GM12878 (cell line): ENCODE data around the gene TMEM232. TPM values are rescaled to one million over a fixed set of nuclear protein-coding genes. Genes with fewer than 3 reads are reported as not detected.
A peak's percentile ranks its signal among the peaks of the same experiment; 100 is the strongest.

Experiments
- ATAC-seq: fragments of 200-7000 bp; cut with Tn5 transposase; 3 replicates; pipeline ENCODE4 v1.9.1; 2020; ENCODE audit warnings: mild to moderate bottlenecking, moderate library complexity
- BruUV-seq: library from RNA; stranded (reverse); fragments of 400-500 nt; replicated peaks from 2 replicates; lab custom pipeline; 2021; lab: Mats Ljungman, UMichigan
- CTCF ChIA-PET: fragments of 300-600 bp; sonication (Branson Sonifier 250); formaldehyde crosslinking; extraction: SDS; loops from one replicate; lab custom pipeline; 2021; ENCODE audit warnings: inconsistent platforms; lab: Yijun Ruan, JAX
- POLR2A ChIA-PET: fragments of 350-600 bp; formaldehyde crosslinking; extraction: SDS; loops from one replicate; lab custom pipeline; 2021; ENCODE audit warnings: inconsistent platforms; lab: Charles Lee
- RAD21 ChIA-PET: fragments of 300-600 bp; sonication (Branson Sonifier 250); formaldehyde crosslinking; loops from one replicate; lab custom pipeline; 2023; ENCODE audit warnings: antibody characterized with exemption; ENCODE audit not compliant: unreplicated experiment; lab: Charles Lee
- SMC1A ChIA-PET: fragments of 300-600 bp; sonication (Branson Sonifier 250); formaldehyde crosslinking; loops from one replicate; lab custom pipeline; 2023; ENCODE audit not compliant: unreplicated experiment, uncharacterized antibody; lab: Charles Lee
- DNase-seq: peaks from one replicate; pipeline ENCODE4 v3.0.0-alpha.2; 2011; ENCODE audit warnings: low read depth, low spot score
- FAIRE-seq: peaks from 3 replicates; lab custom pipeline; 2011; peaks lifted over from hg19 to GRCh38; lab: Jason Lieb, UNC
- H2AFZ ChIP-seq: 2 replicates; pipeline ENCODE4 v1.6.0; 2011; ENCODE audit warnings: low read depth, low read length, control low read depth; ENCODE audit not compliant: control insufficient read depth
- H3K27ac ChIP-seq: 2 replicates; pipeline ENCODE4 v1.5.1; 2011; ENCODE audit warnings: control low read depth; ENCODE audit not compliant: control insufficient read depth, insufficient read depth
- H3K27me3 ChIP-seq, 2 experiments: replicated peaks in 1 of 2; 2 replicates each; pipeline versions ENCODE4 v1.6.0 to v1.6.1; 2011; ENCODE audit warnings: low read length in 1 of 2; ENCODE audit not compliant: control insufficient read depth in 2 of 2, insufficient read depth in 2 of 2
- H3K36me3 ChIP-seq, 2 experiments: 2 replicates each; pipeline ENCODE4 v1.5.1; 2011; ENCODE audit warnings: low read length in 1 of 2; ENCODE audit not compliant: control insufficient read depth in 2 of 2, insufficient read depth in 2 of 2
- H3K4me1 ChIP-seq: 2 replicates; pipeline ENCODE4 v1.6.1; 2011; ENCODE audit warnings: mild to moderate bottlenecking, low read length, moderate library complexity, mixed read lengths; ENCODE audit not compliant: control insufficient read depth, insufficient read depth
- H3K4me2 ChIP-seq: 2 replicates; pipeline ENCODE4 v1.6.0; 2011; ENCODE audit warnings: control low read depth; ENCODE audit not compliant: control insufficient read depth, insufficient read depth
- H3K4me3 ChIP-seq: fragments of 200-600 bp; sonication (generic); 2 replicates; pipeline ENCODE4 v1.5.1; 2016
- H3K79me2 ChIP-seq: 2 replicates; pipeline ENCODE4 v1.6.0; 2011; ENCODE audit warnings: low read length; ENCODE audit not compliant: control insufficient read depth, insufficient read depth
- H3K9ac ChIP-seq: 2 replicates; pipeline ENCODE4 v1.8.0; 2011; ENCODE audit warnings: low read length, control low read depth, mixed read lengths; ENCODE audit not compliant: control insufficient read depth, insufficient read depth
- H3K9me3 ChIP-seq: replicated peaks from 3 replicates; pipeline ENCODE4 v1.5.1; 2011; ENCODE audit warnings: mild to moderate bottlenecking, low read length; ENCODE audit not compliant: control insufficient read depth, insufficient read depth
- H4K20me1 ChIP-seq: 2 replicates; pipeline ENCODE4 v1.6.0; 2011; ENCODE audit not compliant: control insufficient read depth, insufficient read depth
- HDAC2 ChIP-seq: fragments of 200-600 bp; sonication (generic); IDR thresholded peaks from 2 replicates; pipeline ENCODE4 v1.6.1; 2017
- RAD21 ChIP-seq: IDR thresholded peaks from 2 replicates; pipeline ENCODE4 v1.6.1; 2011; ENCODE audit warnings: mild to moderate bottlenecking, low read depth, low read length, moderate library complexity; ENCODE audit not compliant: insufficient read depth
- RELA ChIP-seq: fragments of 450-650 bp; IDR thresholded peaks from 2 replicates; pipeline ENCODE4 v1.8.0; 2014; ENCODE audit warnings: borderline replicate concordance; ENCODE audit not compliant: partially characterized antibody
- RFX5 ChIP-seq: IDR thresholded peaks from 2 replicates; pipeline ENCODE4 v1.6.1; 2011; ENCODE audit warnings: low read depth, low read length, improper control_type of control experiment
- SMC3 ChIP-seq: IDR thresholded peaks from 2 replicates; pipeline ENCODE4 v1.6.1; 2011; ENCODE audit warnings: low read length, improper control_type of control experiment, borderline replicate concordance
- YY1 ChIP-seq: IDR thresholded peaks from 2 replicates; pipeline ENCODE4 v1.6.1; 2011; ENCODE audit warnings: low read depth, mild to moderate bottlenecking, low read length
- ZNF622 ChIP-seq: fragments of 450-650 bp; IDR thresholded peaks from 2 replicates; pipeline ENCODE4 v1.6.1; 2017; ENCODE audit warnings: mild to moderate bottlenecking, inconsistent platforms
- WGBS: methylation state at CpG from one replicate; pipeline ENCODE4 v1.1.6; 2016; ENCODE audit warnings: low lambda C conversion rate; ENCODE audit not compliant: insufficient replicate concordance, insufficient coverage; ENCODE audit errors: missing lambda C conversion rate; 5-methylcytosine and 5-hydroxymethylcytosine counted together
- in situ Hi-C: fragments of 300-500 bp; cut with MboI; formaldehyde crosslinking; loops from 9 replicates; pipeline ENCODE4 v1.14.3; 2018; ENCODE audit warnings: mixed read lengths
- intact Hi-C: fragments of 100-400 bp; cut with micrococcal nuclease; formaldehyde crosslinking; loops from one replicate; pipeline ENCODE4 v1.14.2; 2022; ENCODE audit not compliant: unreplicated experiment
- polyA plus RNA-seq, 11 experiments: library from polyadenylated mRNA; depleted of rRNA in 4 of 11; unstranded in 6 of 11; stranded (reverse) in 5 of 11; fragments of >200 nt; fragmentation: Nextera tagmentation in 4 of 11; fragmentation: Illumina TruSeq in 1 of 11; extraction: Ambion mirVana in 4 of 11; extraction: Trizol in 1 of 11; gene quantifications; 1 replicate in 1 of 11; 2 replicates in 10 of 11; pipeline versions ENCODE4 v1.2.1 to v1.2.3, GENCODE V29; 2011 to 2016; ENCODE audit warnings: inconsistent platforms in 2 of 11, missing spikeins in 2 of 11, low read depth in 1 of 11
- total RNA-seq, 4 experiments: library from RNA; depleted of rRNA in 3 of 4; stranded (reverse); fragments of >200 nt in 3 of 4; fragmentation: Illumina TruSeq in 1 of 4; extraction: Trizol in 1 of 4; gene quantifications; 2 replicates each; pipeline versions ENCODE4 v1.2.1 to v1.2.3, GENCODE V29; 2013 to 2021
- TF ChIP-seq, protein P1 (sequence below), 3 experiments: IDR thresholded peaks in 2 of 3; conservative IDR thresholded peaks in 1 of 3; 2 replicates each; pipeline ENCODE4 v1.5.1; 2011; ENCODE audit warnings: low read depth in 3 of 3, low read length in 3 of 3, mild to moderate bottlenecking in 3 of 3, control low read depth in 2 of 3, moderate library complexity in 2 of 3, inconsistent platforms in 1 of 3, mixed read lengths in 1 of 3; ENCODE audit not compliant: control insufficient read depth in 2 of 3, insufficient read depth in 1 of 3; ENCODE audit errors: extremely low read depth in 1 of 3
- TF ChIP-seq, protein P2 (sequence below): fragments of 450-650 bp; IDR thresholded peaks from 2 replicates; pipeline ENCODE4 v1.6.1; 2017; ENCODE audit warnings: low read depth, mild to moderate bottlenecking, moderate library complexity

TMEM232 gene
- total and polyA plus RNA-seq, 10 of the 15 experiments (the other 5 are each of a cell fraction or from before 2014, with no cell fraction given), result 0.29 to 1.3 (median 0.91) TPM

DNA sequence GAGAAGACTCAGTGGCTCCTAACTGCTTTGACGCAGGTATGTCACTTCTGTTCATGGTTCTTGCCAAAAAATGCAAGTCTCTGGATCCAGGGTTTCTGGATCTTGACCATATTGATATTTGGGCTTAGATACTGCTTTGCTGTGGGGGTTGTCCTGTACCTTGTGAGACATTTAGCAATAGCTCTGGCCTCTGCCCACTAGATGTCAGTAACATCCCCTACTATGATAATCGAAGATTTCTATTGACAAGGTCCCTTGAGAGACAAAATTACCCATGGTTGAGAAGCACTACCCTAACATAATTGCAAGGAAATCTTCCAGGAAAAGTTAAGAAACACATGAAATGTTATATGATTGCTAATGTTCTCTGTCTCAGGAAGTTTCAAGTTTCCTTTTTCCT is 285.4 kb downstream of the TMEM232 start:
- no peaks in the 10 kb centered on the region for H4K20me1 ChIP-seq
- H3K27me3 ChIP-seq, result no peaks in the 10 kb centered on the region
- peak; percentile 85 for ATAC-seq
- H3K27ac ChIP-seq, result no peak overlapping the region
- BruUV-seq, result no TSS peak
- no peaks in the 10 kb centered on the region for H3K9me3 ChIP-seq
- no peaks in the 10 kb centered on the region for H3K79me2 ChIP-seq
- ChIA-PET CTCF (interaction anchor here (1.4 kb wide), 2 partner anchors 9 to 185 kb away, joined by 3 read pairs; no protein-coding TSS in a partner anchor), SMC1A (interaction anchor here (1.4 kb wide), 1 partner anchor 185 kb away, joined by 4 read pairs; no protein-coding TSS in a partner anchor), RAD21 (no interaction called here), POLR2A (no interaction called here)
- H3K4me2 ChIP-seq, result no peak overlapping the region
- no peaks in the 10 kb centered on the region for H3K36me3 ChIP-seq
- WGBS, result 41% methylated on average over 2 of the region's 2 CpGs
- no peak overlapping the region for H3K9ac ChIP-seq
- H3K4me3 ChIP-seq, result no peak overlapping the region
- TF ChIP-seq, protein P1, sequence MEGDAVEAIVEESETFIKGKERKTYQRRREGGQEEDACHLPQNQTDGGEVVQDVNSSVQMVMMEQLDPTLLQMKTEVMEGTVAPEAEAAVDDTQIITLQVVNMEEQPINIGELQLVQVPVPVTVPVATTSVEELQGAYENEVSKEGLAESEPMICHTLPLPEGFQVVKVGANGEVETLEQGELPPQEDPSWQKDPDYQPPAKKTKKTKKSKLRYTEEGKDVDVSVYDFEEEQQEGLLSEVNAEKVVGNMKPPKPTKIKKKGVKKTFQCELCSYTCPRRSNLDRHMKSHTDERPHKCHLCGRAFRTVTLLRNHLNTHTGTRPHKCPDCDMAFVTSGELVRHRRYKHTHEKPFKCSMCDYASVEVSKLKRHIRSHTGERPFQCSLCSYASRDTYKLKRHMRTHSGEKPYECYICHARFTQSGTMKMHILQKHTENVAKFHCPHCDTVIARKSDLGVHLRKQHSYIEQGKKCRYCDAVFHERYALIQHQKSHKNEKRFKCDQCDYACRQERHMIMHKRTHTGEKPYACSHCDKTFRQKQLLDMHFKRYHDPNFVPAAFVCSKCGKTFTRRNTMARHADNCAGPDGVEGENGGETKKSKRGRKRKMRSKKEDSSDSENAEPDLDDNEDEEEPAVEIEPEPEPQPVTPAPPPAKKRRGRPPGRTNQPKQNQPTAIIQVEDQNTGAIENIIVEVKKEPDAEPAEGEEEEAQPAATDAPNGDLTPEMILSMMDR (IDR thresholded peaks at IDR 0.05 in 2 of 3, conservative IDR thresholded peaks at IDR 0.05 in 1 of 3; ENCODE audit: control insufficient read depth in 2 of 3, extremely low read depth in 1 of 3, insufficient read depth in 1 of 3, low read depth in 3 of 3, low read length in 3 of 3), result peak; percentile 48 to 56 (median 53); a peak in 5 of 6 replicates
- TF ChIP-seq RFX5, result no peak
- peak; percentile 34; the same call in 1 of the 2 replicates for TF ChIP-seq SMC3
- TF ChIP-seq YY1, result no peak
- TF ChIP-seq RAD21, result peak; percentile 70
- TF ChIP-seq ZNF622, result no peak
- TF ChIP-seq HDAC2, result no peak
- no peak for TF ChIP-seq RELA
- TF ChIP-seq, protein P2, sequence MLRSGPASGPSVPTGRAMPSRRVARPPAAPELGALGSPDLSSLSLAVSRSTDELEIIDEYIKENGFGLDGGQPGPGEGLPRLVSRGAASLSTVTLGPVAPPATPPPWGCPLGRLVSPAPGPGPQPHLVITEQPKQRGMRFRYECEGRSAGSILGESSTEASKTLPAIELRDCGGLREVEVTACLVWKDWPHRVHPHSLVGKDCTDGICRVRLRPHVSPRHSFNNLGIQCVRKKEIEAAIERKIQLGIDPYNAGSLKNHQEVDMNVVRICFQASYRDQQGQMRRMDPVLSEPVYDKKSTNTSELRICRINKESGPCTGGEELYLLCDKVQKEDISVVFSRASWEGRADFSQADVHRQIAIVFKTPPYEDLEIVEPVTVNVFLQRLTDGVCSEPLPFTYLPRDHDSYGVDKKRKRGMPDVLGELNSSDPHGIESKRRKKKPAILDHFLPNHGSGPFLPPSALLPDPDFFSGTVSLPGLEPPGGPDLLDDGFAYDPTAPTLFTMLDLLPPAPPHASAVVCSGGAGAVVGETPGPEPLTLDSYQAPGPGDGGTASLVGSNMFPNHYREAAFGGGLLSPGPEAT, result no peak
- no peak for FAIRE-seq
- DNase-seq, result no peak
- intact Hi-C loops, result loop anchor here (5.0 kb wide), 1 partner anchor 186 kb away; no protein-coding TSS in a partner anchor
- in situ Hi-C loops, result no loop called here
- H3K4me1 ChIP-seq, result no peaks in the 10 kb centered on the region
- no peak overlapping the region for H2AFZ ChIP-seq
